Natural killer cell (primary cell): ENCODE results near the gene C4BPA. TPM values are rescaled to one million over a fixed set of nuclear protein-coding genes. Genes with fewer than 3 reads are reported as not detected.
A peak's percentile ranks its signal among the peaks of the same experiment; 100 is the strongest.

ENCODE experiments used
- ATAC-seq, 3 donors: fragments of 150-1000 bp in 2 of 3; fragments of 200-7000 bp in 1 of 3; cut with Tn5 transposase; 1 replicate in 1 of 3; 2 replicates in 2 of 3; pipeline ENCODE4 v1.10.0; 2021; ENCODE audit warnings: mild to moderate bottlenecking in 2 of 3, moderate library complexity in 2 of 3
- DNase-seq, 2 donors: peaks; one replicate each; pipeline versions ENCODE4 v3.0.0 to v3.0.0-alpha.2; 2013 to 2021; ENCODE audit warnings: mixed read lengths in 1 of 2
- H3K27ac ChIP-seq: one replicate; pipeline ENCODE4 v1.5.1; 2013; ENCODE audit warnings: mild to moderate bottlenecking, low read length
- H3K27me3 ChIP-seq: one replicate; pipeline ENCODE4 v1.6.1; 2013; ENCODE audit warnings: low read length; ENCODE audit not compliant: control insufficient read depth, insufficient read depth
- H3K36me3 ChIP-seq: one replicate; pipeline ENCODE4 v1.6.1; 2013; ENCODE audit warnings: low read length; ENCODE audit not compliant: control insufficient read depth, insufficient read depth
- H3K4me1 ChIP-seq: one replicate; pipeline ENCODE4 v1.6.1; 2013; ENCODE audit warnings: low read length; ENCODE audit not compliant: control insufficient read depth, insufficient read depth
- H3K4me3 ChIP-seq: one replicate; pipeline ENCODE4 v1.5.1; 2013; ENCODE audit warnings: low read length
- H3K9me3 ChIP-seq: one replicate; pipeline ENCODE4 v1.6.1; 2013; ENCODE audit warnings: low read length; ENCODE audit not compliant: control insufficient read depth, insufficient read depth
- H3K27ac Mint-ChIP-seq, 2 donors: one replicate each; pipeline ENCODE4 v1.8.0; 2022; ENCODE audit warnings: mild to moderate bottlenecking in 2 of 2, mixed read lengths in 2 of 2, moderate library complexity in 1 of 2
- H3K27me3 Mint-ChIP-seq, 2 donors: one replicate each; pipeline ENCODE4 v1.8.0; 2022; ENCODE audit warnings: low read depth in 2 of 2, mixed read lengths in 2 of 2
- H3K36me3 Mint-ChIP-seq: one replicate; pipeline ENCODE4 v1.8.0; 2022; ENCODE audit warnings: mixed read lengths
- H3K4me1 Mint-ChIP-seq, 2 donors: one replicate each; pipeline ENCODE4 v1.8.0; 2022; ENCODE audit warnings: mixed read lengths in 2 of 2
- H3K4me3 Mint-ChIP-seq: one replicate; pipeline ENCODE4 v1.8.0; 2022; ENCODE audit warnings: mild to moderate bottlenecking, moderate library complexity, mixed read lengths
- H3K9me3 Mint-ChIP-seq, 2 donors: one replicate each; pipeline ENCODE4 v1.8.0; 2022; ENCODE audit warnings: mixed read lengths in 2 of 2
- WGBS: methylation state at CpG from one replicate; pipeline ENCODE4 v1.1.7; 2013; ENCODE audit warnings: missing lambda C conversion rate; ENCODE audit not compliant: insufficient coverage; 5-methylcytosine and 5-hydroxymethylcytosine counted together
- intact Hi-C: fragments of 100-400 bp; cut with micrococcal nuclease; formaldehyde crosslinking; loops from one replicate; pipeline ENCODE4 v1.14.2; 2022
- total RNA-seq, 4 donors: library from RNA; stranded (reverse); fragments of 120-200 nt in 1 of 4; gene quantifications; one replicate each; pipeline versions ENCODE4 v1.2.3 to v1.2.4, GENCODE V29; 2013 to 2022
- TF ChIP-seq, protein P1 (sequence below): fragments of 200-600 bp; IDR thresholded peaks from one replicate; pipeline ENCODE4 v1.8.0; 2022; ENCODE audit warnings: antibody characterized with exemption

The C4BPA gene
- total RNA-seq, 3 donors from 2014 or later (not counting 1 experiment from before 2014, with no cell fraction given), result not detected

DNA sequence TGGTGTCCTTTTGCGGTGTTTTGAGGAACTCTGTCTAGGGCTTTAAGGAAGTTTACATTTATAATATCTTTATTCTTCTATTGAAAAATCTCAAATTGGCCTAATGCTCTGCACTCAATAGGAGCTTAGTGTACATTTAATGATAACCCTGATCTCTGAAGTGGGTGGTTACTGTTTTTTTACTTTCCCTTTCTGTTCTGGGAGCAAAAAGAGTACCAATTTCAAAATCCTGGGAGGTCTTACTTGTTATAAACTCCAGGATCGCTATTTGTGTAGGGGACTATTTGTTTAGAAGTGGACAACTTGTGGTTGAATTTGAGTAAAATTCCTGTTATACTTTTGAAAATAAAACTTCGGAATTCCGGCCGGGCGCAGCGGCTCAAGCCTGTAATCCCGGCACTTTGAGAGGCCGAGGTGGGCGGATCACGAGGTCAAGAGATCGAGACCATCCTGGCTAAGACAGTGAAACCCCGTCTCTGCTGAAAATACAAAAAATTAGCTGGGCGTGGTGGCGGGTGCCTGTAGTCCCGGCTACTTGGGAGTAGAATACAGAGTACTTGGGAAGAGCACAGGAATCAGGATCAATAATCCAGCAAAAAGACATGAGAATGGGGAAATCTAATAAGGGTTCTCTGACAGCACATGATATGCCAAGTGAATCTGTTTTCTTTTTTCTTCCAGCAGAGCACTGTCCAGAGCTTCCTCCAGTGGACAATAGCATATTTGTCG, 14.2 kb upstream of the C4BPA start:
- DNase-seq, result no peak
- peaks cover 12 to 23% of the 10 kb centered on the region in 2 donors for H3K27me3 Mint-ChIP-seq
- no peaks in the 10 kb centered on the region for H3K36me3 Mint-ChIP-seq
- Histone ChIP-seq H3K4me3 (no peak overlapping the region), H3K36me3 (no peaks in the 10 kb centered on the region), H3K4me1 (no peaks in the 10 kb centered on the region), H3K27me3 (peaks cover 2% of the 10 kb centered on the region), H3K9me3 (no peaks in the 10 kb centered on the region), H3K27ac (no peak overlapping the region)
- ATAC-seq, result no peak
- no peaks in the 10 kb centered on the region for H3K9me3 Mint-ChIP-seq
- TF ChIP-seq, protein P1, sequence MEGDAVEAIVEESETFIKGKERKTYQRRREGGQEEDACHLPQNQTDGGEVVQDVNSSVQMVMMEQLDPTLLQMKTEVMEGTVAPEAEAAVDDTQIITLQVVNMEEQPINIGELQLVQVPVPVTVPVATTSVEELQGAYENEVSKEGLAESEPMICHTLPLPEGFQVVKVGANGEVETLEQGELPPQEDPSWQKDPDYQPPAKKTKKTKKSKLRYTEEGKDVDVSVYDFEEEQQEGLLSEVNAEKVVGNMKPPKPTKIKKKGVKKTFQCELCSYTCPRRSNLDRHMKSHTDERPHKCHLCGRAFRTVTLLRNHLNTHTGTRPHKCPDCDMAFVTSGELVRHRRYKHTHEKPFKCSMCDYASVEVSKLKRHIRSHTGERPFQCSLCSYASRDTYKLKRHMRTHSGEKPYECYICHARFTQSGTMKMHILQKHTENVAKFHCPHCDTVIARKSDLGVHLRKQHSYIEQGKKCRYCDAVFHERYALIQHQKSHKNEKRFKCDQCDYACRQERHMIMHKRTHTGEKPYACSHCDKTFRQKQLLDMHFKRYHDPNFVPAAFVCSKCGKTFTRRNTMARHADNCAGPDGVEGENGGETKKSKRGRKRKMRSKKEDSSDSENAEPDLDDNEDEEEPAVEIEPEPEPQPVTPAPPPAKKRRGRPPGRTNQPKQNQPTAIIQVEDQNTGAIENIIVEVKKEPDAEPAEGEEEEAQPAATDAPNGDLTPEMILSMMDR, result no peak
- 95% methylated on average over 16 of the region's 17 CpGs for WGBS
- no peak overlapping the region for H3K27ac Mint-ChIP-seq
- peaks cover 3 to 9% of the 10 kb centered on the region in 2 donors for H3K4me1 Mint-ChIP-seq
- H3K4me3 Mint-ChIP-seq, result peak overlapping the region; percentile 58
- intact Hi-C loops, result no loop called here

DNA sequence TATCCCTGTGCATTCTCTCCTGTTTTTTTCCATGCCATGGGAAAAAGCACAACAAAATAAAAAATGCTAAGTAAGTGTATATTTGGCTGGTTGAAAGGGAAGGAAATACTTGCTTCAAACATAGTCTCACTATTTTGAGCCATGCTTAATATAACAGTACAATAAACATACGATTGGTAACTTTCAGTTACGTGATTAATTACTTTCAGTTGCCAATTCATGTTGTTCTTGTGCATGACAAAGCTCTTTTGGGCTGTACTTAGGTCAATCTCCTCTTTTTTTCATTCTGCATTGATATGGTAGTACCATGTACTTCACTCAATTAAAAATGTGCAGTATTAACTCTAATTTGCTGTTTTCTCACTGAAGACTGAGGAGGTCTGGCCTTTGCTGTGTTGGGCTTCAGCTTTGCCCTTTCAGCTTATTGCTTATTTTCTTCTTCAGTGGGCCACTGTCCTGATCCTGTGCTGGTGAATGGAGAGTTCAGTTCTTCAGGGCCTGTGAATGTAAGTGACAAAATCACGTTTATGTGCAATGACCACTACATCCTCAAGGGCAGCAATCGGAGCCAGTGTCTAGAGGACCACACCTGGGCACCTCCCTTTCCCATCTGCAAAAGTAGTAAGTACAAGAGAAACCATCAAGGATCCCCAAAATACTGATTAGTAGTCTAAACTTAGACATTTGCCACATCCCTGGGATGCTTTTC, 12.7 kb upstream of the C4BPA start:
- no peak for DNase-seq
- WGBS, result 85% methylated on average over 4 of the region's 4 CpGs
- ATAC-seq, result no peak
- Mint-ChIP-seq H3K27me3 (peaks cover 13 to 35% of the 10 kb centered on the region in 2 donors), H3K27ac (no peak overlapping the region), H3K9me3 (no peaks in the 10 kb centered on the region), H3K4me3 (no peak overlapping the region), H3K36me3 (no peaks in the 10 kb centered on the region), H3K4me1 (peaks cover 0 to 6% of the 10 kb centered on the region in 2 donors)
- Histone ChIP-seq H3K27me3 (peaks cover 2% of the 10 kb centered on the region), H3K27ac (no peak overlapping the region), H3K9me3 (no peaks in the 10 kb centered on the region), H3K36me3 (no peaks in the 10 kb centered on the region), H3K4me1 (no peaks in the 10 kb centered on the region), H3K4me3 (no peak overlapping the region)
- intact Hi-C loops, result no loop called here
- TF ChIP-seq, protein P1, result no peak

DNA sequence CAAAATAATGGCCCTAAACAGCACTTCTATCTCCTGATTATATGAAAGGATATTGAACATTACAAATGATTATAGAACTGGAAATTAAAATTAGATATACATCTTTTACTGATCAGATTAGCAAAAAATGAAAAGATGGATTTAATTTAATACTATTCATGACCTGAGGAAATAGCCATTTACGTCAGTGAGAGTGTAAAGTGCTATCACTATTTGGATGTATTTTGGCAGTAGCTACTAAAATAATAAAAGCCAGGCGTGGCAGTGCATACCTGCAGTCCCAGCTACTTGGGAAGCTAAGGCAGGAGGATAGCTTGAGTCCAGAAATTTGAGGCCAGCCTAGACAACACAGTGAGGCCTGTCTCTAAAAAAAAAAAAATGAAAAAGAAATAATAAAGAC, 10.1 kb upstream of the C4BPA start:
- peaks cover 13 to 35% of the 10 kb centered on the region in 2 donors for H3K27me3 Mint-ChIP-seq
- H3K4me1 ChIP-seq, result no peaks in the 10 kb centered on the region
- TF ChIP-seq, protein P1, result peak; percentile 3
- H3K4me3 Mint-ChIP-seq, result no peak overlapping the region
- H3K9me3 Mint-ChIP-seq, result no peaks in the 10 kb centered on the region
- no peak overlapping the region for H3K27ac Mint-ChIP-seq
- intact Hi-C loops, result no loop called here
- H3K9me3 ChIP-seq, result no peaks in the 10 kb centered on the region
- DNase-seq (no peak), ATAC-seq (no peak)
- H3K27ac ChIP-seq, result no peak overlapping the region
- H3K36me3 ChIP-seq, result no peaks in the 10 kb centered on the region
- H3K4me3 ChIP-seq, result no peak overlapping the region
- H3K4me1 Mint-ChIP-seq, result peaks cover 0 to 5% of the 10 kb centered on the region in 2 donors
- no peaks in the 10 kb centered on the region for H3K36me3 Mint-ChIP-seq
- WGBS, result 39% methylated on average over 2 of the region's 2 CpGs
- peaks cover 2% of the 10 kb centered on the region for H3K27me3 ChIP-seq
